CD4-positive, alpha-beta T cell treated with Interleukin-17A for 1 hour (primary cell): Measurements from ENCODE around the gene GRIK3.
"Not testable (repeated sequence)": the region's sequence is repeated elsewhere in the genome, so short reads cannot be mapped to it uniquely, and the experiment has no call there.

ENCODE experiments used
- DNase-seq: peaks from one replicate; pipeline ENCODE4 v3.0.0-alpha.2; 2020

Gene GRIK3

DNA sequence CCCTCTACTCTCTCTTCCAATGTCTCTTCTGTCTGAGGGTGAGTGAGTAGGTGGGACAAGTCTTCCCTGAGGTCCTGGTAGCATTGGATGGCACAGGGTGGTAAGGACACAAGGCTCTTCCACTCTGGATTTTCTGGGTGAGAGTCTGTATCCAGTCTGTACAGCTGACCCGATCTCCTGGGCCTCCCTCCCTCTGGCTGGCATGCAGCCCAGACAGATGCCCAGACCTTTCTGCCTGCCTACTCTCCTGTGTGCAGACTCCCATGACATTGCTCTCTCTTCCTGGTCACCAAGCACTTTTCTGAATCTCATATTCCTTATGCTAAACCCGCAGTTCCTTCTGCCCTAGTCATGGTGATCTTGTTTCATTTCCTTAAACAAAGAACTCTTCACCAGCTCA is 100.3 kb downstream of the GRIK3 start:
- DNase-seq, result no peak

DNA sequence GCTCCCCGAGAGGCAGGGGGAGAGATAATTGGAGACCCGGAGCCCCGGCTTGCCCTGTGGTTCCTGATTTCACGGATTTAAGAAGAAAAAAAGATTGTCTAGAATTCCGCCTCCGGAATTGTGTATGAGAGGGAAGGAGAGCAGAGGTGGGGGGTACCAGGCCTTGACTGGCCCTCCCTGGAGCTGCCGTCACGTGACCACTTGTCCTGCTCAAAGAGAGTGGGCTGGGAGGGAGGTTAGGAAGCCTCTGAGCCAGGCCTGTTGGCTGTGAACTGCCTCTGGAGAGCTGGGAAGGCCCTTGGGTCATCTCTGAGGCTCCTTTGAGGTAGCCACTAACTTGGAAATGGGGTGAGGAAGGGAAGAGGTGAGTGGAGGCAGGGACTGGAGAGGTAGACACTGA is 106.5 kb downstream of the GRIK3 start:
- no peak for DNase-seq

DNA sequence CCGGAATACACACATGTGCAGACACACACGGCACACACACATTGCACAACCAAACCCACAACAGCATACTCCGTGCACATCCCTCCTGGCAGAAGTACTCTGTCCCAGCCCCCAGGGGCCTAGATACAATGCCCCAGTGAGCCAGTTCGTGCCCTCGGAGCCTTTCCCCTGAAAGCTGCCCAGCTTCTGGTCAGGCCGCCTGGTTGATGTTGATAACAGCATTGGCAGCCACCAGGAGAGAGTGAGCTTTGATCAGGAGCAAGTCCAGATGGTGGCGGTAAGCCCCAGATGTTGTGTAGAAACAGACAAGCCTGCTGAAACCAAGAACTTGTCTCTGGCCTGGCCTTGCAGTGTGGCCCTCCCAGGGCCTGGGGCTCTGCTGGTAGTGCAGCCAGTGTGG is 109.1 kb downstream of the GRIK3 start:
- DNase-seq, result no peak

DNA sequence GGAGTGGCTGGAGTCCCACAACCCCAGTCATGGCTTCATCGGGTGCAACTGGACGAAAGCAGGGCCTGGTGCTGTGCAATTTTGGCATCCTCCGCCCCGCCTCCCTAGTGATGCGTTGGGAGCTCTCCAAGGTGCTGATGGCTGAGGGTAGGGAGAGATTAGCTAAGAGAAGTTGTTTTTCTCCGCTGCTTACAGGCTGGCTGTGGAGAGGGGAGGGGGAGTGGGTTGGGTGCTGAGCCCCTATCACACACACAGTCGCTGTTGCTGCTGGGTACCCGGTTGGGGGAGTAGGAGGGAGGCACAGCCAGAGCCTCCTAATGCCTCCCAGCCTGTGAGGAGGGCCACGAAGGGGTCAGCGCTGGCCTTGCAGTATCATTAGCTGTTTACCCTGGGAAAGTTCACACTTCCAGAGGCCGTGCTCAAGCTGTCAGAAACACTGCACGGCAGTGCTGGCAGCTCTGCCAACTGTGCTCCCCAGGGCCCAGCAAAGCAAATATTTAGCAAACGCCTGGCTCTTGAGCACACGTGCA is 110.0 kb downstream of the GRIK3 start:
- peak; percentile 3 for DNase-seq

DNA sequence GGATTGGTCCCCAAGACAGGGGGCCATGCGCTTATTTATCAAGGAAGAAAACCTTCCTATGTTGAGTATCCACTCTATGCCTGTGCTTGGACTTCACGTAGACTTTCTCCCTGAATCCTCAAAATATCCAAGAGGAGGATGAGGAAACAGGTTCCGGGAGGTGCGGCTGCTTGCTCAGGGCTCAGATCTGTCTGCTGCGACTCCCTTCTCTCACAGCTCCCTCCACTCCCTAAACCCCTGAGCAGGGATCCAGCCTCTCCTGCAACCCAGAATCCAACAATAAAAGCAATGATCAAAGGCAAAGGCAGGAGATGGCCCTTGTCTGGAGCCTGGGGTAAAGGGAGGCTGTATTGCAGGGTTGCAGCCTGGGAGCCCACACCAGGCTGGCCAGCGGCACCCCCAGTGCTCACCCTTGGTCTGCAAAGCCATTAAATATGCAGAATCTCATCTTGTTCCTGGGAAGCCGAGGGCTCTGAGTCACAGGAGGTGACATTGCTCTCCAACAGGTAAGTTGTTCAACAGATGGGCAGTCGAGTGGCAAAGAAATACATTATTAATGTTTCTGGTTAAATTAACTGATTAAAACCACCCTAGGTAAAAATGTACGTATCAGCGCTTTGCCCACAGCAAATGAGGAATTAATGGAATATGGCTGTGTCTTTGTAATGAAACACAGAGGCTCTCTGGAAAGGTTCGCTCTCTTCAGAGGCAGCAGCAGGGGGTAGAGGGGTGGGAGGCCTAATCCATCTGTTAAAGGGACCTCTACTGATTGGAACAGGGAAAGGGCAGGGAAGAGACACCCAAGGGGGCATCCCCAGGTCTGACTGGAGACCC is 111.5 kb downstream of the GRIK3 start:
- DNase-seq, result no peak

DNA sequence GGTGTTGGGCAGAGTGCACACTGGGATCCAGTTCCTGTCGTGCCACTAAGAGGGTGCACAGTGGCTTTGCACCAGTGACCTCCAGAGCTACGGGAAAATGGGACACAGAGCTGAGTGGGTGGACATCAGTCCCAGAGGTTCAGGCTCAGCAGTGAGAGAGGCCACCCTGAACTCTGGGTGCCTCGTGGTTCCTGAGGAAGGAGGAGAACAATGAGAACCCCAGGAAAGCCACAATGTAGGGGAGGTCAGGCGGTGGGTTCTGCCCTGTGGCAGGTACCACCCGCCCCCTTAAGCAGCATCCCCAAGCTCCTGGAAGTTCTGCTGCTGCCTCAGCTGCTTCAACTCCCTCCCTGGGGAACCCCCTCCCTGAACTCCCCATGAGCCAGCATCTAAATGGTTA is 112.2 kb downstream of the GRIK3 start:
- DNase-seq, result no peak

DNA sequence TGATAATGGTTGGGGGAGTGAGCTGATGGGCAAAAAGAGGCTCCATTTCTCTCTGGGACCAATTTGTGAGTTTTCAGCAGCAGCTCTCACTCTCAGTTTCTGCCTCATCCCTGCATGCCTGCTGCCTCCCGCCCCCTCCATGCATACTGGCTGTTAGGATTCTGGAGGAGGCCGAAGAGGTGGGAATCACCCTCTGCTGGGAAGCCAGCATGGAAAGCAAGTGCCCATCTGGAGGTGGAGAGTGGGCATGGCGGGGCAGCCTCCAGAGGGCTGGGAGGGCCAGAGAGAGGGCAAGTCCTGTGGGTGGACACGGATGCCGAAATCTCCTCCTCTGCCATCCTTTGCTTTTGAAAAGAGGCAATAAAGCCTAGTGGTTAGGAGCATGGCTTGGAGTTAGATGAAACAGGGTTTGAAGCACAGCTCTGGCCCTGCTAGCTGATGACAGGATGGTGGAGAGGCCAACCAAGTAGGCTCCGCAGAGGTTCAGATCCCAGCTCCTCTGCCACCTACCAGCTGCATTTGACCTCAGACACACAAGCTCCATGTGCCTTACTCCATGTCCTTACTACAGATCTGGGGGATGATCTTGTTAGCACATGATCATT is 113.4 kb downstream of the GRIK3 start:
- no peak for DNase-seq

DNA sequence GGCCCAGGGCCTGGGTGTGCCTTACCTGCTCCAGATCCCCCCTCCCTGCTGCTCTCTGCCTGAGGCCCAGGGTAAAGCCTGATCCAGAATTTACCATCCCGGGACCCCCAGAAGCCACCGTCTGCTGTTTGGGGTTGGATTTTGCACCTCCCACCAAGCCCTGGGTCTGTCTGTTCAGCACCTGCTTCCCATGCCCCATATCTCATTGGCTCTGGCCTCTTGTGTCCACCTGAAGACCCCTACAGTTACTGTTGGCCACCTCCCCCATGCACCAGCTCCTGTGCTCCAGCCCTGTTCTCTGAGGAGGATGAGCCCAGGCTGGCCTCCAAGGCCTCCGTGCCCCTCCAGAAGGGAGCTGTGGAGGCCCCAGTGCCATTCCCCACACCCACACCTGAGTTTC is 113.9 kb downstream of the GRIK3 start:
- no peak for DNase-seq

DNA sequence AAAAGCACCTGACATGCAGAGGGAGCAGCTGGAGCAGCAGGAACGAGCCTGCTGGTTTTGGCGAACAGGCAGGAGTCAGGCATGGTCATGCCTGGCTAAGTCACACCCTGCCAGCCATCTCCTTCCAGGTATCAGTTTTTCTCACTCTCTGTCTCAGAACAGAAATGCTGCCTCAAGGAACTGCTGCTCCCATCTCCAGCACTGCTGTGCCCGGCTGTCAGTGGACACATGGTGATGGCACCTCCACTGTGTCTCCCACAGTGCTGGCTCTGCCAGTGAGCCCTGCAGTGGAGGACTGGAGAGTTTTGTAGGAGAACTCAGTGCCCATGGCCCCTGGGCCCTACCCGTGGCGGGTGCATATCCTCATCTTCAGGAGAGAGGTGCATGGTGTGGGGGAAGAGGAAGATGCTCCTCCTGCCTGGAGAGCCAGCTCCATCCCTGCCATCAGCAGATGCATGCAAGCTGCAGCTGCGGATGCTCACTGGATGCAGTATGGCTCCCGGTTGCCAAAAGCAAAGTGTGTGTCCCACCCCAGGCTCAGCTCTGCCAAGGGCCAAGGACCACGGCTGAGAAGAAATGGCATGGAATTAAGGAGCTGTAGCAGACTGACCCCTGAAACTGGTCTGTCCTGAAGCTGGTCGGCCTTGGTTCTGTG is 114.7 kb downstream of the GRIK3 start:
- DNase-seq, result no peak

DNA sequence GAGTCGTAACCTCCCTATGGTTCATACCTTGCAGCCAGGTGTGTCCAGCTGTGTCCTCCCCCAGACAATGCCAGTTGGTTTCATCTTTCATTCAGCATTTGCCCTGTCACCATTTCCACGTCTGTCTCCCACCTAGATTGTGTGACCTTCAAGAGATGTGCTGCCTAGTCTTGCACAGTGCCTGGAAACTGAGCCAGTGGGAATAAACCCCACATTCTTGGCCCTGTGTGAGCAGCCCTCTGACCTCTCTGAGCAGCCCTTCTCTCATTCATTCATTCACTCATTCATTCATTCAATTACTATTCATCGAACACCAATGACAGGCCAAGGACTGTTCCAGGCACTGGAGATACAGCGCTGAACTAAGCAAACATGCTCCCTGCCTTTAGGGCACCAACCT is 115.7 kb downstream of the GRIK3 start:
- DNase-seq, result no peak

DNA sequence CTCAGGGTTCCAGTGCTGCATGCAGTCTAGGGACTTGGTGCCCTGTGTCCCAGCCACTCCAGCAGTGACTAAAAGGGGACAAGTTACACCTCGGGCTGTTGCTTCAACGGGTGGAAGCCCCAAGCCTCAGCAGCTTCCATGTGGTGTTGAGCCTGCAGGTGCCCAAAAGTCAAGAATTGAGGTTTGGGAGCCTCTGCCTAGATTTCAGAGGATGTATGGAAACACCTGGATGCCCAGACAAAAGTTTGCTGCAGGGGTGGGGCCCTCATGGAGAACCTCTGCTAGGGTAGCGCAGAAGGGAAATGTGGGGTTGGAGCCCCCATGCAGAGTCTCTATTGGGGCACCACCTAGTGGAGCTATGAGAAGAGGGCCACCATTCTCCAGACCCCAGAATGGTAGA is 117.8 kb downstream of the GRIK3 start:
- not testable (repeated sequence) for DNase-seq

DNA sequence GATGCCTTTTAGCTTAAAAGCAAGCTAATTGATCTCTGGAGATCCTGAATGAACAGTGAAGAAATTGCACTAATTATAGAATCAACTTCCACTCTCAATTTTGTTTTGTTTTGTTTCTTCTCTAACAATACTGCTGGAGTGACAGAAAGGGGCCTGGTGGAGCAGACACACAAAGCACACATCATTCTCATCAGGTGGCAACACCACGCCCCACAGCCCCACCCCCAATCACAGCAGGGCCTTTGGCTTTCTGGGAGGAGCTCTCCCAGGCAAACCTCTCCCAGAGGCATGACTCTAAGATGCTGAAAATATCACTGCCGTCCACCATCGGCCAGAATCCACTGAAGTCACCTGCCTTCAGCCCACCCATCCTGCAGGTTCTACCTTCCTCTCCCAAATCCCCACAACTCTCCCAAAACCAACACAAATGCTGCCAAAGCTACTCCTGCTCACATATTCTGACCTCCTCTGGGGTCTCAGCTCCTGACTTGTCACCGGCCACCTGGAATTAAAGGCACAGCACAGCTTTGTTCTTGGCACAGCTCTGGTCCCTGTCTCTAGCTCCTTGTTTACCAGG is 120.7 kb downstream of the GRIK3 start:
- DNase-seq, result no peak

DNA sequence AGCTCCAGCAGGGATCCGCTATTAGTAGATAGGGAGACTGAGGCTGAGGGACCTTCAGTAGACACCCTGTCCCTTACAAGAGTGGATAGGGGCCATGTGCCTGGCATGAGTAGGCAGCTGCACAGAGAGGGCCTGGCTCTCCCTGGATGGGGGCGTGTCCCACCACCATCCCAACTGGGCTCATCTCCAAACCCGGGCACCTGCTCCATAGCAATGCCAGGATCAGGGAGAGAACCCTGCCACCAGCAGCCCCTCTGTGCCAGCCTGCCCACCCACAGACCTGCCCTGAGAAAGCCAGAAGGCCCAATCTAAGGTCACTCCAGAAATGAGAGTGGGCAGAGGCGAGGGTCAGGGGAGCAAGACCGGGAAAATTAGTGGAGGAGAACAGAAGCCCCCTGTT is 121.3 kb downstream of the GRIK3 start:
- DNase-seq, result no peak

DNA sequence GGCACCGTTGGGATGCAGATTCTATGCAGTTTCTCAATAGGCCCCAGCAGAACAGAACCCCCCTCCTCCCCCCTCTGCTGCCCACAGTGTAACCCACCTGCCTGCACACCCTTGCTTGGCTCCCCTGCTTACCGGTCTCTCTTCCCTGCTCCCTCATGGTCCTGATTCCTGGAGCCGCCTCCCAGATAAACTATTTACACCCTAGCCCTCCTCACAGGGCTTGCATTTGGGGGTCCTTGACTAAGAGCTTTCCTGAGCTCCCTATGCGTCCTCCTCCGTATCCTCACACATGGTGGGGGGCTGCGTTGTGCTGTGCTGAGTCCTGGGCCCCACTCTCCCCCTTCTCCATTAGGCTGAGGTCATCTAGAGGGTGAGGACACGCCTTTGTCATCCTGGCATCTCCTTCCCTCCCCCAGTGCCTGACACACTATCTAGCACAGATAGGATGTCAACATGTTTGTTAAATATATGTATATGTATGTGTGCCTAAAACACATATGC is 121.9 kb downstream of the GRIK3 start:
- DNase-seq, result no peak

DNA sequence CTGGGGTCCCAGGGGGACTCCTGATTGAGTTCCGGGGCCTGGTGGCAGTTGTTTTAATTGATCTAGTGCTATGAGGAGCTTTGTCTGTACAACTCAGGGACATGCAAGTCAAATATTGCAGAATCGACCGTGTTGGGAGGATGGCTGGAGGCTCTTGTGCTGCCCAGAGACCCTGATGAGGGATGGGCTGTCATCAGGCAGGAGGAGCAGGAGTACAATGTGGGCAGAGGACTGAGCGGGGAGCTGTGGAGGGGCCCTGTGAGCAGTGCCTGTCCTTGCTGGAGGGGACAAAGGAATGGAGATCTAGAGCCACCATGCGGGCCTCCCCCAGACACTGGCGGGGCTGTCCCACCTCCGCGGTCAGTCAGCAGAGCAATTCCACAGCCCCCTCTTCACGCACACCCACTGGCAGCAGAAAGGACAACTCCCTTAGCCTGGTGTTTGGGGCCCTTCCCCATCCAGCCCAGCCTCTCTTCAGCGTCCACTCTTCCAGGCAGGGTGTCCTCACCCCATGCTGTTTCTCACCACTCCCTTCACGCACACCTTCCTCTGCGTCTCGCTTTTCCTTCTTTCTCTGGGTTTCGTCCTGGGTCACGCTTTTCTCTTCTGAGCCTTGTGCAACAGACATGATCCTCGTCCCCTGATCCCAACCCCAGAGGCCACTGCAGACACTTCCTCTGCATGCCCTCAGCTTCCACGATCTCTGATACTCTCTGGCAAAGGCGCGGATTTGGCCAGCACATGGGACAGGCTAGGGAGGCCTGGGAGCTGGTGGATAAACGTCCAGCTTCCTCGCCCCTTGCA is 122.6 kb downstream of the GRIK3 start:
- DNase-seq, result no peak

DNA sequence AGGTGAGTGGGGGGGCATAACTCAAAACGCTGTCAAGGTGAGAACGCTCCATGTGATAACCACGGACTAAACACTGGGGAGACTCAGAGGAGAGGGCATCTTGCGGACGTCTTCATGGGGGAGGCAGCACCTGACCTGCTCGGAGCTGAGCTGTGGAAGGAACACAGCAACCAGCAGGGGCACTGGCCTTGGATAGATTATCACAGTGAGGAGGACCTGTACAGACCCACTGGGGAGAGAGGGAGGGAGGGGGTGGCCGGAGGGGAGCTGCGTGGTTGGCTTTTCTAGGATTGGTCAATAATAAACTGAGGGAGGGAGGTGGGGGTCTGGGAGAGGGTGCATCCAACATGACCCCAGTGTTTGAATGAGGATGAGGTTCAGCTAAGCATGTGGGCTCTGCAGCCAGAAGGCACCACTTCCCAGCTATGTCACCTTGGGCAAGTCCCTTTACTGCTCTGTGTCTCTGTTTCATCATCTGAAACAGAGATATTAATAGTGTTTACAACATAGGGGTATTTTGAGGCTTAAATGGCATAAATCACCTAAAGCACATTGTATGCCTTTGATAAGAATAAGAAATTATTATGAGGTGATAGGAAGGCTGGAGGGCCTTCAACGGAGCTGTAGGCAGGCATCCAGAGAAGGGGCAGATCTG is 123.3 kb downstream of the GRIK3 start:
- no peak for DNase-seq

DNA sequence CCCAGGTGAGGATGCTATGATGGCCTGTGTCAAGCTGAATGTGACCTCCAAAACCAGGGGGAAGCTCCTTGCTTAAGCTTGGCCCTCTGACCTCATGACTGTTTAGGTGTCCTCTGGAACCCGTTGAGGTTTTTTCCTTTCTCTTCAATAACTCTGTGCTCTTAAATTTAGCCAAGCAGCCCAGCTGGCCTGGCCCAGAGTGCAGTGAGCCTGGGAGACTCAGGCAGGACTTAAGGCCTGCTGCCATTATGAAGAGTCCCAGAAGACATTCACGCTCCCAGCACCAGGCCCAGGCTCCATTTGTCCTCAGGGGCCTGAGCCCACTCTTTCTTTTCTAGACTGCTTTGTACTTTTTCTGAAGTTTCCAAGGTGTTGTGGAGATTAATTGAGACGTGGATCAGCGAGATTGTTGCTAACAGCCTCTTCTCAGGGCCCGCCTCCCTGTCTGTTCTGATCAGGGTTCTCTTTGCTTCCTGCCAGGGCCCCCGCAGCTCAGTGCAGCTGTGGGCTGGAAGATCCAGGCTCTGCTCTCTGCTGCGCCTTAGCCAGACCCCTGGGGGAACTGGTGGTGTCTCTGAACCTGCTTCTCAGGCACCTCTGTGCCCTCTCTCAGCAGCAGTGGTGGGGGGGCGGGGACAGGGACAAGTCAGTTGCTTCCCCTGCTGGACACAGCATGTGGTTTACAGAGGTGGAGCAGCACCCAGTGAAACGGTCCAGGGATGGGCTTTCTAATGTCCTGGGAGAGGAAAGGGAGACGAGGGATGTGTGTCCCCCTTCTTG is 124.2 kb downstream of the GRIK3 start:
- no peak for DNase-seq

DNA sequence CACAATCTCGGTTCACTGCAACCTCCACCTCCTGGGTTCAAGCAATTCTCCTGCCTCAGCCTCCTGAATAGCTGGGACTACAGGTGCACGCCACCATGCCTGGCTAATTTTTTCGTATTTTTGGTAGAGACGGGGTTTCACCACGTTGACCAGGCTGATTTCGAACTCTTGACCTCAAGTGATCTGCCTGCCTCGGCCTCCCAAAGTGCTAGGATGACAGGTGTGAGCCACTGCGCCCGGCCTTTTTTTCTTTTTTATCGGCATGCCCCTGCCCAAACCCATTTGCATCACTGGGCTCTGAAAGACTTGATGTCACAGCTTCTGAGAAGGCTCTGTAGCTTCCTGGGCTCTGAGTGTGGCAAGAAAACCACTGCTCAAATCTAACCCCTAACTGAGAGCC is 125.0 kb downstream of the GRIK3 start:
- DNase-seq, result not testable (repeated sequence)

DNA sequence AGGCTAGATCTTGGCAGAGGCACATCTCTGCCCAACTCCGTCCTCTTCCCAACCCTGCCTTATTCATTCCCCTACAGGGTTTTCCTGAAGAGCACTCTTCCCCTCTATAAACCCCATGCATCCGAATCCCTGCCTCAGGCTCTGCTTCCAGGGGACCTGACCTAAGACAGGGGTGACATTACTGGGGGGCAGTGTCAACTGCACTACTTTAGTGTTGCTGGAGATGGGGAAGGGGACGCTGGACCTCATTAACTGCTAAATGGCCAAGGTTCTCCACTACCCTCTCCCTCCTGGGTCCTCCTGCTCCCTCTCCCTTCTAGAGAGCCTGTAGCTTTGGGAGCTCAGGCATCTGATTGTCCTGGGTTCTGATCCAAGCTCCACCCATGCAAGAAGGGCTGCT is 126.2 kb downstream of the GRIK3 start:
- no peak for DNase-seq

DNA sequence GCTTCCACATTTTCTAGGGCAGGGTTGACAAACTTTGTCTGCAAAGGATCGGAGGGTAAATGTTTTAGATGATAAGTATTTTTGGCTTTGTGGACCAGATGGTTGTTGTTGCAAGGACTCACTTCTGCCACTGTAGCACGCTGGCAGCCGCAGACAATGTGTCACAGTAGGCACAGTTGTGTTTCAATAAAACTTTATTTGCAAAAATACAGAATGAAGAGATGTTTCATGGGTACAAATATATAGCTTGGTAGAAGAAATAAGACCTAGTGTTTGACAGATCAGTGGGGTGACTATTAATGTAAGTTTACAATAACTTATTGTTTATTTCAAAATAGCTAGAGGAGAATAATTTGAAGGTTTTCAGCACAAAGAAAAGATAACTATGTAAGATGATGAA is 127.8 kb downstream of the GRIK3 start:
- DNase-seq, result no peak

DNA sequence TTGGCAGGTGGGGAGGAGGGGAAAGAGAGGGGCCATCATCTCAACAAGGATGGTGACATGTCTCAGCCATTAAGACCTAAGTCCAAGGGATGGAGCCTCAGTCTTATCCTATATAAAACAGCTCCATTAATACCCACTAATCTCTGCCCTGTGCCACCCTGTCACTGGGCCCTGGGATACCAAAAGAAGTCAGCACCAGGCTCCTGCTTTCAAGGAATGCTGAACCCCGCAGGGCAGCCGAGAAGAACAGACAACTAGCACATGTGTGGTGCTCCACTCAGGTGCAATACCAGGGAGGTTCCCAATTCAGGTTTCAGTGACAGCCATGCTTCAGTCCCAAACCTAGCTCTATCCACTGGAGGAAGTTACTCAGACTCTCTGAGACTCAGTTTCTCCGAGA is 128.4 kb downstream of the GRIK3 start:
- no peak for DNase-seq
